Right lobe of liver (tissue), 6 donors: Measurements from ENCODE around the gene ENPP6. TPM values are rescaled to one million over a fixed set of nuclear protein-coding genes. Genes with fewer than 3 reads are reported as not detected.

Source experiments
- ATAC-seq, 4 donors: fragments of 200-7000 bp; cut with Tn5 transposase; one replicate each; pipeline ENCODE4 v1.9.1; 2020; ENCODE audit warnings: mild to moderate bottlenecking in 4 of 4, moderate library complexity in 4 of 4
- DNase-seq, 3 donors: peaks; one replicate each; pipeline ENCODE4 v3.0.0-alpha.2; 2020
- H3K27ac ChIP-seq, 3 donors: fragments of 200-600 bp; one replicate each; pipeline ENCODE4 v1.8.0; 2022
- H3K27me3 ChIP-seq, 2 donors: fragments of 200-600 bp; one replicate each; pipeline ENCODE4 v1.8.0; 2022
- H3K36me3 ChIP-seq, 4 donors: fragments of 200-600 bp; sonication (generic) in 1 of 4; one replicate each; pipeline versions ENCODE4 v1.5.1 to v1.8.0; 2017 to 2022; ENCODE audit warnings: control low read depth in 1 of 4
- H3K4me1 ChIP-seq, 4 donors: fragments of 200-600 bp; sonication (generic) in 1 of 4; one replicate each; pipeline versions ENCODE4 v1.5.1 to v1.8.0; 2017 to 2022; ENCODE audit warnings: control low read depth in 1 of 4
- H3K4me3 ChIP-seq, 3 donors: fragments of 200-600 bp; one replicate each; pipeline ENCODE4 v1.8.0; 2022
- H3K9me3 ChIP-seq, 4 donors: fragments of 200-600 bp; sonication (generic) in 1 of 4; one replicate each; pipeline versions ENCODE4 v1.5.1 to v1.8.0; 2017 to 2022; ENCODE audit warnings: control low read depth in 1 of 4
- POLR2A ChIP-seq: fragments of 450-650 bp; IDR thresholded peaks from one replicate; pipeline ENCODE4 v1.6.1; 2017; ENCODE audit warnings: antibody characterized with exemption, mild to moderate bottlenecking
- WGBS: methylation state at CpG from one replicate; pipeline ENCODE4 v1.1.6; 2018; ENCODE audit warnings: low coverage, low lambda C conversion rate; ENCODE audit not compliant: insufficient coverage; ENCODE audit errors: missing lambda C conversion rate; 5-methylcytosine and 5-hydroxymethylcytosine counted together
- intact Hi-C, 2 donors: fragments of 100-400 bp; cut with DNase I; formaldehyde crosslinking; loops; one replicate each; pipeline versions ENCODE4 v1.11.2 to v1.14.1; 2022
- total RNA-seq, 6 experiments: library from RNA; depleted of rRNA in 2 of 6; stranded (reverse); fragments of >200 nt in 2 of 6; fragmentation: NEBNext Ultra II Directional in 3 of 6; extraction: Animal tissue kit (Norgen Biotek cat#: 25700) in 3 of 6; gene quantifications; one replicate each; pipeline versions ENCODE4 v1.1.0 to v1.2.4, GENCODE V29; 2016 to 2023
- TF ChIP-seq, protein P1 (sequence below), 4 donors: fragments of 200-600 bp in 3 of 4; fragments of 450-650 bp in 1 of 4; IDR thresholded peaks; one replicate each; pipeline versions ENCODE4 v1.5.1 to v1.8.0; 2016 to 2022; ENCODE audit warnings: antibody characterized with exemption in 4 of 4, mild to moderate bottlenecking in 2 of 4
- donor health status: DM: no; HTN: yes; CAD: no.
- donor health status: DM: no; HTN: no; CAD: no.
- donor health status: DM: no; HTN: no; CAD: no.
- donor health status: DM: no; HTN: yes; CAD: no.
- donor health status: DM: no; HTN: yes; CAD: no.

The ENPP6 gene
- total RNA-seq, 6 experiments from 2014 or later = 0.06 to 0.42 TPM; not detected in 4

- Histone ChIP-seq H3K27ac (no peak overlapping the region), H3K9me3 (no peaks in the 10 kb centered on the region), H3K36me3 (no peaks in the 10 kb centered on the region), H3K27me3 (no peaks in the 10 kb centered on the region), H3K4me1 (peaks cover 0 to 4% (median 0%) of the 10 kb centered on the region in 4 donors), H3K4me3 (no peak overlapping the region)
- no peak for DNase-seq
- intact Hi-C loops = no loop called here
- TF ChIP-seq, protein P1, sequence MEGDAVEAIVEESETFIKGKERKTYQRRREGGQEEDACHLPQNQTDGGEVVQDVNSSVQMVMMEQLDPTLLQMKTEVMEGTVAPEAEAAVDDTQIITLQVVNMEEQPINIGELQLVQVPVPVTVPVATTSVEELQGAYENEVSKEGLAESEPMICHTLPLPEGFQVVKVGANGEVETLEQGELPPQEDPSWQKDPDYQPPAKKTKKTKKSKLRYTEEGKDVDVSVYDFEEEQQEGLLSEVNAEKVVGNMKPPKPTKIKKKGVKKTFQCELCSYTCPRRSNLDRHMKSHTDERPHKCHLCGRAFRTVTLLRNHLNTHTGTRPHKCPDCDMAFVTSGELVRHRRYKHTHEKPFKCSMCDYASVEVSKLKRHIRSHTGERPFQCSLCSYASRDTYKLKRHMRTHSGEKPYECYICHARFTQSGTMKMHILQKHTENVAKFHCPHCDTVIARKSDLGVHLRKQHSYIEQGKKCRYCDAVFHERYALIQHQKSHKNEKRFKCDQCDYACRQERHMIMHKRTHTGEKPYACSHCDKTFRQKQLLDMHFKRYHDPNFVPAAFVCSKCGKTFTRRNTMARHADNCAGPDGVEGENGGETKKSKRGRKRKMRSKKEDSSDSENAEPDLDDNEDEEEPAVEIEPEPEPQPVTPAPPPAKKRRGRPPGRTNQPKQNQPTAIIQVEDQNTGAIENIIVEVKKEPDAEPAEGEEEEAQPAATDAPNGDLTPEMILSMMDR (IDR thresholded peaks at IDR 0.05) = no peak
- no peak for TF ChIP-seq POLR2A
- WGBS = 94% methylated on average over 4 of the region's 4 CpGs
- ATAC-seq = no peak
Observed at GRCh38 chr4:184189966-184190365, 27.7 kb downstream of the ENPP6 start.

- H3K27me3 ChIP-seq = no peaks in the 10 kb centered on the region
- DNase-seq (no peak), ATAC-seq (no peak)
Observed at GRCh38 chr4:184188443-184189400, 29.0 kb downstream of the ENPP6 start.

GRCh38 chr4:184177271-184177670 is 40.4 kb downstream of the ENPP6 start:
- Histone ChIP-seq H3K9me3 (no peaks in the 10 kb centered on the region), H3K27me3 (no peaks in the 10 kb centered on the region), H3K36me3 (no peaks in the 10 kb centered on the region), H3K4me3 (no peak overlapping the region), H3K4me1 (no peaks in the 10 kb centered on the region), H3K27ac (no peak overlapping the region)
- DNase-seq (no peak), ATAC-seq (no peak)
- intact Hi-C loops = no loop called here
- TF ChIP-seq, protein P1 (IDR thresholded peaks at IDR 0.05) = no peak
- no peak for TF ChIP-seq POLR2A
- 57% methylated on average over 2 of the region's 6 CpGs for WGBS

More at GRCh38 chr4:184188443-184189400, 29.0 kb downstream of the ENPP6 start:
- WGBS = 60% methylated on average over 10 of the region's 12 CpGs
- H3K4me1 ChIP-seq = no peaks in the 10 kb centered on the region
- intact Hi-C loops = no loop called here
- TF ChIP-seq POLR2A = no peak
- TF ChIP-seq, protein P1 (IDR thresholded peaks at IDR 0.05) = no peak
- H3K9me3 ChIP-seq = no peaks in the 10 kb centered on the region
- H3K4me3 ChIP-seq = no peak overlapping the region
- no peaks in the 10 kb centered on the region for H3K36me3 ChIP-seq
- H3K27ac ChIP-seq = no peak overlapping the region

- no peak for ATAC-seq
- TF ChIP-seq POLR2A = no peak
- TF ChIP-seq, protein P1 (IDR thresholded peaks at IDR 0.05) = no peak
- Histone ChIP-seq H3K36me3 (no peaks in the 10 kb centered on the region), H3K27ac (no peak overlapping the region), H3K4me1 (no peaks in the 10 kb centered on the region), H3K4me3 (no peak overlapping the region), H3K9me3 (no peaks in the 10 kb centered on the region), H3K27me3 (no peaks in the 10 kb centered on the region)
- intact Hi-C loops = no loop called here
- DNase-seq = no peak
- 75% methylated on average over 15 of the region's 16 CpGs for WGBS
Observed at GRCh38 chr4:184174571-184175488, 42.8 kb downstream of the ENPP6 start.
